B cell (primary cell): ENCODE data around the gene BMP8A. TPM values are rescaled to one million over a fixed set of nuclear protein-coding genes. Genes with fewer than 3 reads are reported as not detected.
"Not testable (repeated sequence)": the region's sequence is repeated elsewhere in the genome, so short reads cannot be mapped to it uniquely, and the experiment has no call there.

Experiments used
- ATAC-seq: fragments of 200-7000 bp; cut with Tn5 transposase; one replicate; pipeline ENCODE4 v1.10.0; 2021; ENCODE audit warnings: low read depth, mild to moderate bottlenecking, moderate number of reproducible peaks, moderate library complexity
- CTCF ChIA-PET: fragments of 350-600 bp; sonication (Branson Sonifier 250); formaldehyde crosslinking; loops from one replicate; lab custom pipeline; 2021; ENCODE audit warnings: antibody characterized with exemption, inconsistent platforms; lab: Charles Lee
- POLR2A ChIA-PET: fragments of 350-600 bp; sonication (Branson Sonifier 250); formaldehyde crosslinking; loops from one replicate; lab custom pipeline; 2021; ENCODE audit warnings: antibody characterized with exemption; lab: Charles Lee
- DNase-seq: peaks from one replicate; pipeline ENCODE4 v3.0.0; 2013
- H2AFZ ChIP-seq: 2 replicates; pipeline ENCODE4 v1.6.1; 2012; ENCODE audit warnings: mild to moderate bottlenecking, low read depth, low read length; ENCODE audit not compliant: insufficient read depth, poor library complexity, severe bottlenecking
- H3K27ac ChIP-seq, 2 donors: 1 replicate in 1 of 2; 2 replicates in 1 of 2; pipeline ENCODE4 v1.5.1; 2012 to 2013; ENCODE audit warnings: low read length in 2 of 2, mild to moderate bottlenecking in 2 of 2, moderate library complexity in 1 of 2
- H3K27me3 ChIP-seq, 4 experiments: fragments of 200-600 bp in 1 of 4; sonication (generic) in 1 of 4; replicated peaks in 1 of 4; 1 replicate in 2 of 4; 2 replicates in 2 of 4; pipeline versions ENCODE4 v1.6.1 to v1.7.0; 2013 to 2016; ENCODE audit warnings: low read length in 3 of 4, mild to moderate bottlenecking in 2 of 4, mixed read lengths in 1 of 4, moderate library complexity in 1 of 4; ENCODE audit not compliant: insufficient read depth in 4 of 4, control insufficient read depth in 3 of 4; ENCODE audit errors: control extremely low read depth in 1 of 4
- H3K36me3 ChIP-seq, 2 experiments: replicated peaks in 1 of 2; 1 replicate in 1 of 2; 2 replicates in 1 of 2; pipeline versions ENCODE4 v1.6.1 to v1.7.1; 2013; ENCODE audit warnings: low read length in 1 of 2; ENCODE audit not compliant: insufficient read depth in 2 of 2, control insufficient read depth in 1 of 2; ENCODE audit errors: control extremely low read depth in 1 of 2, extremely low read depth in 1 of 2
- H3K4me1 ChIP-seq, 2 donors: fragments of 200-600 bp in 1 of 2; sonication (generic) in 1 of 2; 1 replicate in 1 of 2; 2 replicates in 1 of 2; pipeline versions ENCODE4 v1.5.1 to v1.6.1; 2013 to 2017; ENCODE audit warnings: low read length in 2 of 2; ENCODE audit not compliant: control insufficient read depth in 2 of 2, insufficient read depth in 2 of 2
- H3K4me2 ChIP-seq: replicated peaks from 2 replicates; pipeline ENCODE3; 2012; ENCODE audit warnings: mild to moderate bottlenecking, low read depth, low read length; ENCODE audit not compliant: poor library complexity, severe bottlenecking
- H3K4me3 ChIP-seq, 5 experiments: fragments of 200-600 bp in 1 of 5; sonication (generic) in 1 of 5; 1 replicate in 3 of 5; 2 replicates in 2 of 5; pipeline versions ENCODE4 v1.5.1 to v1.7.0; 2011 to 2016; ENCODE audit warnings: low read length in 4 of 5, mild to moderate bottlenecking in 4 of 5, low read depth in 2 of 5, control low read depth in 1 of 5, moderate library complexity in 1 of 5; ENCODE audit not compliant: insufficient read depth in 1 of 5; ENCODE audit errors: control extremely low read depth in 1 of 5, extremely low read depth in 1 of 5
- H3K79me2 ChIP-seq: fragments of 200-600 bp; sonication (generic); one replicate; pipeline ENCODE4 v1.6.0; 2016; ENCODE audit warnings: low read length; ENCODE audit not compliant: control insufficient read depth, insufficient read depth
- H3K9ac ChIP-seq: fragments of 200-600 bp; sonication (generic); 2 replicates; pipeline ENCODE4 v1.6.1; 2017; ENCODE audit warnings: mild to moderate bottlenecking, low read length, moderate library complexity
- H3K9me3 ChIP-seq, 3 donors: one replicate each; pipeline versions ENCODE4 v1.6.1 to v1.7.1; 2013; ENCODE audit warnings: low read length in 2 of 3; ENCODE audit not compliant: control insufficient read depth in 2 of 3, insufficient read depth in 1 of 3; ENCODE audit errors: control extremely low read depth in 1 of 3
- H4K20me1 ChIP-seq: 2 replicates; pipeline ENCODE4 v1.6.0; 2012; ENCODE audit warnings: mild to moderate bottlenecking, low read length; ENCODE audit not compliant: insufficient read depth, control insufficient read depth, poor library complexity, severe bottlenecking
- H3K27ac Mint-ChIP-seq: one replicate; pipeline ENCODE4 v1.8.0; 2021; ENCODE audit warnings: mixed read lengths
- H3K27me3 Mint-ChIP-seq: one replicate; pipeline ENCODE4 v1.8.0; 2021; ENCODE audit warnings: mixed read lengths
- H3K4me1 Mint-ChIP-seq: one replicate; pipeline ENCODE4 v1.8.0; 2021; ENCODE audit warnings: mixed read lengths
- H3K4me3 Mint-ChIP-seq: one replicate; pipeline ENCODE4 v1.8.0; 2021; ENCODE audit warnings: mixed read lengths
- H3K9me3 Mint-ChIP-seq: one replicate; pipeline ENCODE4 v1.8.0; 2022; ENCODE audit warnings: mixed read lengths; ENCODE audit not compliant: insufficient read depth
- EZH2 ChIP-seq: IDR thresholded peaks from 2 replicates; pipeline ENCODE4 v1.6.1; 2012; ENCODE audit warnings: borderline replicate concordance, low read depth, mild to moderate bottlenecking, moderate library complexity, low read length; ENCODE audit not compliant: insufficient read depth, poor library complexity, severe bottlenecking
- WGBS: methylation state at CpG from one replicate; pipeline ENCODE4 v1.1.5; 2013; ENCODE audit warnings: missing lambda C conversion rate; ENCODE audit not compliant: insufficient coverage; 5-methylcytosine and 5-hydroxymethylcytosine counted together
- intact Hi-C: fragments of 100-400 bp; cut with micrococcal nuclease; formaldehyde crosslinking; loops from one replicate; pipeline ENCODE4 v1.10.0; 2022
- polyA plus RNA-seq: library from polyadenylated mRNA; depleted of rRNA; stranded (reverse); fragments of >200 nt; gene quantifications from 2 replicates; pipeline ENCODE4 v1.2.3, GENCODE V29; 2012
- total RNA-seq, 2 donors: library from RNA; stranded (reverse); fragments of 120-200 nt in 1 of 2; gene quantifications; 1 replicate in 1 of 2; 2 replicates in 1 of 2; pipeline versions ENCODE4 v1.2.3 to v1.2.4, GENCODE V29; 2013 to 2022
- TF ChIP-seq, protein P1 (sequence below): fragments of 200-600 bp; IDR thresholded peaks from one replicate; pipeline ENCODE4 v1.8.0; 2022; ENCODE audit warnings: antibody characterized with exemption, mild to moderate bottlenecking

BMP8A gene
- total and polyA plus RNA-seq, 2 donors (not counting 1 experiment from before 2014, with no cell fraction given): 0.25 to 1.1 TPM

DNA sequence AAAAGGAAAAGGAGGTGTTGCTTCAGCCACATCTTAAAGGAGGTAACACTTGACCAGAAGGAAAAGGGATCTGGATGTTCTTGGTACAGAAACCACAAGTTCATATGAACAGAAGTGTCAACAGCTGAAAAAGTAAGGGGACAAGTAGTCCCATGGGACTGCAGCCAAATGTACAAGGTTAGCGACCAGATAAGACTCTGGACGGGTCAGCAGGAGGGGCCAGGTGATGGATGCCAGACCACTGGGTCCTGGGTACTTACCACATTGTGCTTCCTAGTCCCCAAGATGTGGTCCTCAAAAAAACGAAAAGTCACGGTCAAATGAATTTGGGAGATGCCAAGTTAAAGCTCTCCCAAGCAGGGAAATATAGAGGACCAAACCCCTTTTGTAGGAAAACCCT, 16.6 kb upstream of the BMP8A start:
- DNase-seq (no peak), ATAC-seq (no peak)
- H3K27ac ChIP-seq: no peak overlapping the region
- POLR2A ChIA-PET: no interaction called here
- H2AFZ ChIP-seq: no peak overlapping the region
- Mint-ChIP-seq H3K4me1 (no peaks in the 10 kb centered on the region), H3K9me3 (no peaks in the 10 kb centered on the region), H3K4me3 (no peak overlapping the region), H3K27me3 (no peaks in the 10 kb centered on the region), H3K27ac (no peak overlapping the region)
- H3K4me1 ChIP-seq: no peaks in the 10 kb centered on the region
- H3K9ac ChIP-seq: no peak overlapping the region
- H3K4me3 ChIP-seq: no peak overlapping the region
- intact Hi-C loops: loop anchor here (10.0 kb wide), 1 partner anchor 60 kb away; no protein-coding TSS in a partner anchor
- peaks cover 13 to 42% of the 10 kb centered on the region in 2 experiments for H3K36me3 ChIP-seq
- H3K27me3 ChIP-seq: no peaks in the 10 kb centered on the region
- no peaks in the 10 kb centered on the region for H3K79me2 ChIP-seq
- H3K4me2 ChIP-seq: no peak overlapping the region
- CTCF ChIA-PET: no interaction called here
- no peaks in the 10 kb centered on the region for H4K20me1 ChIP-seq
- H3K9me3 ChIP-seq: no peaks in the 10 kb centered on the region
- WGBS: 99% methylated on average over 4 of the region's 4 CpGs
- TF ChIP-seq, protein P1, sequence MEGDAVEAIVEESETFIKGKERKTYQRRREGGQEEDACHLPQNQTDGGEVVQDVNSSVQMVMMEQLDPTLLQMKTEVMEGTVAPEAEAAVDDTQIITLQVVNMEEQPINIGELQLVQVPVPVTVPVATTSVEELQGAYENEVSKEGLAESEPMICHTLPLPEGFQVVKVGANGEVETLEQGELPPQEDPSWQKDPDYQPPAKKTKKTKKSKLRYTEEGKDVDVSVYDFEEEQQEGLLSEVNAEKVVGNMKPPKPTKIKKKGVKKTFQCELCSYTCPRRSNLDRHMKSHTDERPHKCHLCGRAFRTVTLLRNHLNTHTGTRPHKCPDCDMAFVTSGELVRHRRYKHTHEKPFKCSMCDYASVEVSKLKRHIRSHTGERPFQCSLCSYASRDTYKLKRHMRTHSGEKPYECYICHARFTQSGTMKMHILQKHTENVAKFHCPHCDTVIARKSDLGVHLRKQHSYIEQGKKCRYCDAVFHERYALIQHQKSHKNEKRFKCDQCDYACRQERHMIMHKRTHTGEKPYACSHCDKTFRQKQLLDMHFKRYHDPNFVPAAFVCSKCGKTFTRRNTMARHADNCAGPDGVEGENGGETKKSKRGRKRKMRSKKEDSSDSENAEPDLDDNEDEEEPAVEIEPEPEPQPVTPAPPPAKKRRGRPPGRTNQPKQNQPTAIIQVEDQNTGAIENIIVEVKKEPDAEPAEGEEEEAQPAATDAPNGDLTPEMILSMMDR: no peak
- TF ChIP-seq EZH2: no peak

DNA sequence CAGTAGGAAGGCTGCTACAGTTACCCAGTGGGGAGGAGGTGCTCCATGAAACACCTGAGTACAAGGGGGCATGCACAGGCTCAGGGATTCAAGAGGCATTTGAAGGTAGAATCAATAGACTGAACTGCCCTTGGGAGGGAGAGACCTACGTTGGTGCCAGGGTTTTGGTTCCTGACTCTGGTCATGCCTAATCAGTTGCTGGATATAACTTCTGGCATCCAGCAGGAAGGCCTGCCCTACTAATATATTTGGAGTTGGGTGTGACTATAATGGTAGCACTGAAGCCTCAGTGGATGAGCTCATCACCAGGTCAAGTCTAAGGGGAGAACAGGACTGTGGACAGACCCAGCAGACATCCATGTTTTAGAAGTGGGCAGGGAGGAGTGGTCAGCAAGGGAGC, 15.9 kb upstream of the BMP8A start:
- H3K9me3 Mint-ChIP-seq, H3K27me3 Mint-ChIP-seq, POLR2A ChIA-PET, DNase-seq, H3K4me3 Mint-ChIP-seq, ATAC-seq, H3K27ac Mint-ChIP-seq, H3K9ac ChIP-seq, H3K27ac ChIP-seq, H3K79me2 ChIP-seq, H3K27me3 ChIP-seq, H4K20me1 ChIP-seq, H3K9me3 ChIP-seq, H3K4me3 ChIP-seq, H2AFZ ChIP-seq, H3K4me1 ChIP-seq, H3K4me2 ChIP-seq, H3K4me1 Mint-ChIP-seq: not testable (repeated sequence)
- intact Hi-C loops: loop anchor here (10.0 kb wide), 1 partner anchor 59 kb away; no protein-coding TSS in a partner anchor
- 57% methylated on average over 1 of the region's 1 CpG for WGBS
- H3K36me3 ChIP-seq: peaks cover 13 to 47% of the 10 kb centered on the region in 2 experiments
- CTCF ChIA-PET: interaction anchor here (1.8 kb wide), 1 partner anchor 63 kb away, joined by 5 read pairs; no protein-coding TSS in a partner anchor
